Limb (tissue), 2 donors: Measurements from ENCODE around the gene CARD14.

Source experiments
- DNase-seq, 2 donors: peaks; one replicate each; pipeline ENCODE4 v3.0.0-alpha.2; 2016; ENCODE audit errors: extremely low spot score in 2 of 2

Gene CARD14

DNA sequence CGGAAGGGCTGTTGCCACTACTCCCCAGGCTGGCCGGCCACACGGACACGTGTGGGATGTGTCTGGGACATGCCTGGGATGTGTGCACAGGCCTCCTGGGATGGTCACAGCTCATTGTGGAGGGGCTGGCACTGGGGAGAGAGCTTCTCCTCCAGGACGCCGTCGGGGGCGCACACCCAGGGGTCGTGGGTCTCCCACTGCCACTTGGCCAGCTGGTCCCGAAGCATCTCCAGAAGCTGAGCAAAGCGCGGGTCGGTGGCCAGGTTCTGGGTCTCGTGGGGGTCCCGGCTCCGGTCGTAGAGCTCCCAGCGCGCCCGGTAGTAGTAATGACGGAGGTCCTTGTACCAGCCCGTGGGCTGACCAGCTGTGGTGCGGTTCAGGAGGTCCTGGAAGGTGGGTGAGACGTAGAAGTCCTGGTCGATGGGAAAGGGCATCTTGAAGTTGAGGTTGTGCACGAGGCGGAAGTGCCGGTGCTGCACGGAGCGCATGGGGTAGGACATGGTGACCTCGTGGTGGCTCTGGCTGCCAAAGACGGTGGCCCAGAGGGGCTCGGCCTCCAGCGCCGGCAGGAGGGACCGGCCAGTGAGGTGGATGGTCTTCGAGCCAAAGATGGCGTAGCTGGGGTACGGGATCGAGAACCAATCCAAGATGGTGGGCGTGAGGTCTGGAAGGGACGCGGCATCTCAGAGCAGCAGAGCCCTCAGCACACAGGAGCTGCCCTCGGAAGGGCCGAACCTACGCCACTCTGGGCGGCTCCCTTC, 40.7 kb downstream of the CARD14 start:
- no peak for DNase-seq

DNA sequence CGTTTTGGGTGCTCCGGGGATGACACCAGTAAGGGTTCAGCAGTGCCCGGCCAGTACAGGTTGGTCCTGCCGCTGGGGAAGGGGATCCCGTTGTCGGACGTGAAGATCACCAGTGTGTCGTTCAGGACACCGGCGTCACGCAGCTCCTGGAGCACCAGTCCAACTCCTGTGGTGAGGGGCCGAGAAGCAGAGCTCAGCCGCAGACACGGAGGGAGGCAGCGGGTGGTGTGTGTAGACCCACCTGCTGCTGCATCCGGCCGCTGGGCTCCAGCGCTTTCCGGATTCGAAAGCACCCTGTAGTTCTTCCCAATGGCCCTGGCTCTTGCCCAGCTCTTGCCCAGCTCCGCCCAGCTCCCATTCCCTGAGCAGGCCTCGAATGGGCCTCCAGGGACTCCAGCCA, 42.3 kb downstream of the CARD14 start:
- no peak for DNase-seq

DNA sequence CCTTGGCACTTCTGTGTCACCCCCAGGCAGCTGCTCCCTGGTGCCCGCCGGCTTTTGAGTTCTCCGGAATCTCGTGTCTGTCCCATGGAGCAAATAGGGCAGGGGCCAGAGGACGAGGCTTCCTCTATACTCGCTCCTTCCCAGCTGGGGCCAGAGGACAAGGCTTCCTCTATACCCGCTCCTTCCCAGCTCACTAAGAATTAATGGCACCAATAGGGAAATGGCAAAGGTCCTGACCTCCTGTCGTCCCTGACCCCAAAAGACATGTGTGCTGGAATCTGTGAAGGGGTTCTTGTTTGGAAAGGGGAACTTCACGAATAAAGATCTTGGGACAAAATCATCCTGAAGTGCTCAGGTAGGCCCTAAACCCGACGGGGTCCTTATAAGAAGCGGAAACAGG, 42.7 kb downstream of the CARD14 start:
- DNase-seq = no peak

DNA sequence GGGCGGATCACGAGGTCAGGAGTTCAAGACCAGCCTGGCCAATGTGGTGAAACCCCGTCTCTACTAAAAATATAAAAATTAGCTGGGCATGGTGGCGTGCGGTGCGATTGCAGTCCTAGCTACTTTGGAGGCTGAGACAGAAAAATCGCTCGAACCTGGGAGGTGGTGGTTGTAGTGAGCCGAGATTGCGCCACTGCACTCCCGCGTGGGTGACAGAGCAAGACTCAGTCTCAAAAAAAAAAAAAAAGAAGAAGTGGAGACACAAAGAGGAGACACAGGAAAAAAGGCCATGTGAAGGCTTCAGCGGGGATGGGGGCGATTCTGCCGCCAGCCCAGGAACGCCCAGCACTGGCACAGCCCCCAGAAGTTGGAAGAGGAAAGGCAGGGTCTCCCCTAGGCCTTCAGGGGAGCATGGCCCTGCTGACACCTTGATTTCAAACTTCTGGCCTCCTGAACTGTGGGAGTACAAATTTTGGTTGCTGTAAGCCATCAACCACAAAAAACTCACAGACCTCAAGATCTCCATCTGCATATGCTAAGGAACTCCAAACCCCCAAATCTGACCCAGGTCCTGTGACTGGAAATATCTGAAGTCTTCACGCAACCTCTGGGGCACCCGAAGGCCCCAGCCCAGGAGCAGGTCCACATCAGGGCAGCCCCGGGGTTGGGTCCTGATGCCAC, 43.3 kb downstream of the CARD14 start:
- no peak for DNase-seq

DNA sequence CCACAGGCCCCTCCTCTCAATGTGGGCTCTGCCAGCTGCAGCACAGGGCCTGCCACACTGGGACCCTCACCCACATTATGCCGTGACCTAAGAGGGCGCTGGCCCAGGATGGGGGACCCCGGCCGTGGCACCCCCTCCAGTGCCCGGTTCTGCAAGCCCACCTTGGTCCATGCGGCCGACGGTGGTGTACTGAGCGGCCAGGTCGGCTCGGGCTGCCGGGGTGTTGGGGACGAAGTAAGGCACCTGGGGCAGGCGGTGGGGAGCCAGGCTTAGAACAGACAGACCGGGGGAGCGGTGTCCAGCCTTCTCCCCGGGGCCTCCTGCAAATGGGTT, 43.8 kb downstream of the CARD14 start:
- no peak for DNase-seq

DNA sequence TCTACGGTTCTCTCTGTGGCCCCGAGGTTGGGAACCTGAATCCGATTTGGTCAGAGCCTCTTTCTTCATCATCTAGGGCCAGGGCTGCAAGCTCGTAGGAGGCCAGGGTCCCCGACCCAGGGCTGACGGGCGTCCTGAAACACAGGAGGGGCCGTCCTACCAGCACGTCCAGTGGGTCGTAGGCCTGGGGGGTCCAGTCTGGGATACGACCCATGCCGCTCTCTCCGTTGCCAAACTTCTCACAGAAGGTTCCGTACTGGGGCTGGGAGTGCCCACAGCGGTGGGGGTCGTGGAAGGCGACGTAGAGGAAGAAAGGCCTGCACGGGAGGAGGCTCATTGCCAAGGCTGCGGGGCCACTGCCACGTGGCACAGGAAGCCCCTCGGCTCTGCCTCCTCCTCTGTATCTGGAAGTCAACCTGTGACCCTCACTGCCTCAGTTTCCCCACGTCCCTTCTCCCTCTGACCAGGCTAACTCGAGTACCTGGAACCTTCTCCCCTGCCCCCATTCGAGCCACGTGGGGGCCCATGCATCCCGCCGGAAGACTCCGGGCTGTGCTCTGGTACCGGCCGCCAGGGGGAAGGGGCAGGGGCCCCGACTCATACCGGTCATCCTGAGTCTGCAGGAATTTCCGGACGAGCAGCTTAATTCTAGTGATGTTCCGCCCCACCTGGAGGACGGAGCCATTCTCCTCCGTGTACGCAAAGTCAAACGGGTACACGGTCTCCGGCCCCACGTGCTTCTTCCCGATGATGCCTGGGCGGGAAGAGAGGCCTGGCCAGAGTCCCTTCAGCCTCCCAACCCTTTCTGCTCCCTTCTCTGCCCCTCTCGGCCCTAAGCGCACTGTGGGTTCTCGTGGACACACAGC, 44.4 kb downstream of the CARD14 start:
- no peak for DNase-seq

DNA sequence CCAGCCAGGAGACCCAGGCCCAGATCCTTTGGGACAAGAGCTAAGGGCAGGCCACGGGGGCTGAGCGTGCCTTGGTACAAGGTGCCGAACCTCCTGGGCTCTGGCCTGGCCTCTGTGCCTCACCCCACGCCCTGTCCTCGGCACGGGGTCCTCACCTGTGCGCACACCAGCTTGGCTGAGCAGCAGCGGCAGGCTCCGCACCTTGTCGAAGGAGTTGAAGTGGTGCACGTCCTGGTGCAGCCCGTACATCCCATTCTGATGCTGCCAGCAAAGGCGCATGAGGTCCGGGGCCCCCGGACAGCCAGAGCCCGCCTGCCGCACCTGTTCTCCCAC, 45.0 kb downstream of the CARD14 start:
- DNase-seq = no peak

DNA sequence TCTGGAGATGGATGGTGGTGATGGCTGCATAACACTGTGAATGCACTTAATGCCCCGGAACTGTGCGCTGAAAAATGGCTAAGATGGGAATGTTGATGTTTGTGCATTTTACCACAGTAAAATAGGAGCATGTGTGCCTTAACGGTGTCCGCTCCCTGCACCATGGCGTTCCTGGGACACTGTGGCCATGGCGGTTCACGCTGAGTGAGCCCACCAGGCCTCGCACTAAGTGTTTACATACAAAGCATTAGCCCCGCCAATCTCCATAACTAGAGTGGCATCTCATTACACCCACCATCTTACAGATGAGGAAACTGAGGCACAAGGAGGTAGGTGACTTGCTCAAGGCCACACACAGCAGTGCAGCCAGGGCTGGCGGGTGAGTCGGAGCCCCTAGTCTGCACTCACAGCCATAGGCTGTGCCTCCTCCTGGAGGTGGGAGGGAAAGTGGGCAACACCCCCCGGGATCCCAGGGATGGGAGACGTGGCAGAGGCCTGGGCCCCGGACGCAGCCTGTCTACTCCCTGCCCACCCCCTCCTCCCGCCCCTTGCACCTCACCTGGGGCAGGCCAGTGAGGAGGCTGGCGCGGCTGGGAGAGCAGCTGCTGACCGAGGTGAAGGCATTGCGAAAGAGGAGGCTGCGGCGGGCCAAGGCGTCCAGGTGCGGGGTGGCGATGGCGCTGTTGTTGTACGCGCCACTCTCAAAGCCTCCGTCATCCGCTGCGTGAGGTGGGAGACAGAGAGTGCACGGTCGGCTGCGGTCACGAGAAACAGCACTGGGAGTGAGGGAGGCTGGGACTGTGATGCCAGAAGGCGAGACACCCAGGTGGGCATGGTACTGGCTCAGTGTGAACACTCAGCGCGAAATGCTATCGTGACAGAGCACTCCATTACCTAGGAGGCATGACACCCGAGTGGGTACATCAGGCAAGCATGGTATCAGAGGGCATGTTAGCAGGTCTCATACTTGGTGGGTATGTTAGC, 46.9 kb downstream of the CARD14 start:
- no peak for DNase-seq

DNA sequence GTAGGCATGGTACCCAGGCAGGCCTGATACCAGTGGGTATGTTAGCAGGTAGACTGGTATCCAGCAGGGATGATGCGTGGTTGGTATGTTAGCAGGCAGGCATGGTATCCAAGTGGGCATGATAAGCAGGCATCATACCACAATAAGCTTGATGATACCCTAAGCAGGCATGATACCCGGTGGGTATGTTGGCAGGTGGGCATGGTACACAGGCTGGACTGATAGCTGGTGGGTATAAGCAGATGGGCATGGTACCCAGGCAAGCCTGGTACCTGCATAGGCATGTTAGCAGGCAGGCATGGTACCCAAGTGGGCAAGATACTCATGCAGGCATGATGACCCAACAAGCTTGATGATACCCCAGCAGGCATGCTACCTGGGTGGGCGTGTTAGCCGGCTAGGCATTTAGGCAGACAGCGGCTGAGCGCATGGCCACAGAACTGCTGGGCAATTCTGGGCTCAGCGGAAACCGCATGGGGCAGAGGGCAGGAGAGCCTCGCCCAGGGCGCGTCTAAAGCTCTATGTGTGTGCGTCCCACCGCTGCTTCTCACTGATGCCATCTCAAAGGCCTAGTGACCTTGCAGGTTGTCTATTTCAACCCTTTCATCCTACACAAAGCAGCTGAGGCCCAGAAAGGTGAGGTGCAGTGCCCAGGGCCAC, 48.0 kb downstream of the CARD14 start:
- DNase-seq = no peak

DNA sequence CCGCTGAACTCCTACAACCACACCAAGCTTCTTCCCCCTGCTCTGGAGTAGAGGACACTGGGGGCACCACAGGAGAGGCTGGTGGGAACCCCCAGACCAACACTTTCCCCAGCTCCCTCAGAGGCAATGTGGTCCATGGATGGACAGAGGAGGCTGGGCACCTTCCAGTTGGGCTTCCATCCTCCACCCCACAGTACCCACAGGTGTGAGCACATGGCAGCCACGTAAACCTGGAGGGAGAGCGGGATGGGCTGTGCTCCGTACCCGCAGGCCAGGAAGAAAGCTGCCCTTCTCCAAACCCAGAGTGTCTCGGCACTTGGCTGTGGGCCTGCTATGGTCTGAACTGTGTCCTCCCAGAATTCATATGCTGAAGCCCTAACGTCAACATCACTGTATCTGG, 48.6 kb downstream of the CARD14 start:
- DNase-seq = no peak

DNA sequence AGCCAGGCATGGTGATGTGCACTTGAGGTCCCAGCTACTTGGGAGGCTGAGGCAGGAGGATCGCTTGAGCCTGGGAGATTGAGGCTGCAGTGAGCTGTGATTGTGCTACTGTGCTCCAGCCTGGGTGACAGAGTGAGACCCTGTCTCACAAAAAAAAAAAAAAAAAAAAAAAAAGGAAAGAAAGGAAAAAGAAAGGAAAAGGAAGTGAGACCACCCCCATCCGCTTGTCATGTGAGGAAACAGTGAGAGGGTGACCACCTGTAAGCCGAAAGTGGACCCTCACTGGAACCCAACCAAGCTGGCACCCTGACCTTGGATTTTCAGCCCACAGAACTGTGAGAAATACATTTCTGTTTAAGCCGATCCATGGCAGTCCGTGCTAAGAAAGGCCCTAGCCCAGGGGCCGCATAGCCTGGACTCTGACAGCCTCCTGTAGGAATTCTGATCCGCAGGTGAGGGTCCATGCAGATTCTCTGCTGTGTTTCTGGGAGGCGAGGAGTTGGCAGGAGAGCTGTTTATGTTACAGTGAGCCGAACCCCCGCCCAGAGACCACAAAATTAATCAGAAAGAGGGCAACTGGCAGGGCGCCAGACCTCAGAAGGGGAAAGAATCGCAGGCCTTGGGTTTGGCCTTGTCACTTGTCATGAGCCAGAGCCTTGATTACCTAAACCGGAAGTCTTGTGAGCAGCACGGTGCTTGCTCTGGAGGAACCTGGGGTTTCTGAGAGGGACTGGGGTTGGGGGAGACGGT, 49.4 kb downstream of the CARD14 start:
- peak; percentile 9 to 66 for DNase-seq

DNA sequence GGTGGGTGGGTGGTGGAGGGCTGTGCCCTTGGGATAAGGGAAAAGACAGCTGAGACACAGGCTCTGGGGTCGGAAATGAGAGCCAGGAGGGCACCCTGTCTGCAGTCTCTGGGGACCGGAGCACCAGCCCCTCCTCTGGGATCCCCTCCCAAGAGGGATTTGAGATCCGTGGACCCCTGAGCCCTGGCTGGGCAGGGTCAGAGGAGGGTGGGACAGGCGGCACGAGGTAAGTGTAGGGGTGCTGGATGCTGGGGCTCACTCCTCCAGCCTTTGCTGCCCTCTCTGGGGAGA, 49.9 kb downstream of the CARD14 start:
- DNase-seq = no peak

DNA sequence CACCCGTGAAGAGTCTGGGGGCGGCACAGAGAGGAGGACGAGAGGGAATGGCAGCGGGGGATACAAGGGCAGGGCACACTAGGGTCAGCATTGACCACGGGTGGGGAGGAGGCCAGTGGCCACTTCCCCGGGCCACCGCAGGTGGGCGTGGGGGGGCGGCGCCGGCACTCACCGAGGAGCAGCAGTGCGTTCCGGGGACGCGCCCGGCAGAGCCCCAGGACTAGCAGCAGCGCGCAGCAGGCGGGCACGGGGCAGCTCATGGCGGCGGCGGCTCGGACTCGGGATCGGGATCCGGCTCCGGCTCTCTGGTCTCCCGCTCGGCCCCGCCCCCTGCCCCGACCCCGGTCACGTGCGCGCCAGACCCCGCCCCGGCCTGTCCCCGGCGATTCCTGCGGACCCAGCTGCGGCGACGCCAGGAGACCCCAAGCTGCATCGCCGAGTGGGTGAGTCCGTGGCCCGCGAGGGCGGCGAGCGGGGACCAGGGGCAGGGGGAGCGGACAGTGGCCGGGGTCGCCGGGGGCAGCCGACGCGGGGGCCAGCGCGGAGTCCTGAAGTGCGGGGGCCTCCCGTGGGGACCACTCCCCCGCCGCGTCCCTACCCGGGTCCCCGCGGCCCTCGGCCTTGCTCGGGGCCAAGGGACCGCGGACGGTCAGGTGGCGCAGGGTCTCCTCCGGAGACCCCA, 50.4 kb downstream of the CARD14 start, which contains the start of the genes SGSH and SLC26A11:
Gene SGSH, minus strand, starts transcription at position 280 of the 682 bp plus-strand sequence. Its CDS starts 20 bp downstream, at position 260.
Gene SLC26A11, plus strand, starts transcription at position 374 of the 682 bp plus-strand sequence. CDS start 1,134 bp downstream, outside the sequence.
- peak; percentile 68 to 88 for DNase-seq

DNA sequence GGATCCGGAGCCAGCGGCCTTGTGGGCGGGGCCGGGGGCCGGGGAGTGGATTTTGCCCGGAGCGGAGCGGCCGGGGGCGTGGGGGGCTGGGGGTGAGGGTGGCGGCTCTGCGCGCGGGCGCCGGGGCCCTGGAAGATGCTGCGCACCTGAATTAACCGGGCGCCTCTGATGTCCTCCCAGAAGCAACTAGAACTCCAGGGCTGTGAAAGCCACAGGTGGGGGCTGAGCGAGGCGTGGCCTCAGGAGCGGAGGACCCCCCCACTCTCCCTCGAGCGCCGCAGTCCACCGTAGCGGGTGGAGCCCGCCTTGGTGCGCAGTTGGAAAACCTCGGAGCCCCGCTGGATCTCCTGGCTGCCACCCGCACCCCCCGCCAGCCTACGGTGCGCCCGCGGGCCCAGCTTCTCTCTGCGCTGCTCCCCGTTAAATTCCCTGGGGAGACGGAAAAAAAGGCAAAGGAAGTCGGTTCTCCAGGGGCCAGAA, 50.9 kb downstream of the CARD14 start:
- DNase-seq = peak; percentile 2 to 67

DNA sequence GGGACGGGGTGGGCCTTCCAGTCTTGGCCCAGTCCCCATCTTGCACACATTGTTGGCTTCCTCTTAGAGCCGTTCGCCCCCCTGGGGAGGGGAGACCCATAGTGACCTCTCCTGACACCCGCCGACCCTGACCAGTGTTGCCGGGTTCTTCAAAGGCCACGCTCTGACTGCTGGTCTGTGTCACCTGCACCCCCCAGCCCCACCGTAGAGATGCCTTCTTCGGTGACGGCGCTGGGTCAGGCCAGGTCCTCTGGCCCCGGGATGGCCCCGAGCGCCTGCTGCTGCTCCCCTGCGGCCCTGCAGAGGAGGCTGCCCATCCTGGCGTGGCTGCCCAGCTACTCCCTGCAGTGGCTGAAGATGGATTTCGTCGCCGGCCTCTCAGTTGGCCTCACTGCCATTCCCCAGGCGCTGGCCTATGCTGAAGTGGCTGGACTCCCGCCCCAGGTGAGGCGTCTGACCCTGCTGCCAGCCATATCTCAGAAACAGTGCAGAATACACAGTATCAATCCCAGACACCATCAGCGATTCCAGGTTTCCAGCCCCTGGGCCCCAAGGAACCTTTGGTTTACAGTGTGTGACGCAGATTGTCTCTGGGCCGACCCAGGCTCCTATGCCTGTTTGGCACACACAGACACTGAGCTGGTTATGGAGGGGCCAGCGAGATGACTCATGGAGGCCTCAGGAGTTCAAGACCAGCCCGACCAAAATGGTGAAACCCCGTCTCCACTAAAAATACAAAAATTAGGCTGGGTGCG, 51.7 kb downstream of the CARD14 start:
- DNase-seq = no peak

DNA sequence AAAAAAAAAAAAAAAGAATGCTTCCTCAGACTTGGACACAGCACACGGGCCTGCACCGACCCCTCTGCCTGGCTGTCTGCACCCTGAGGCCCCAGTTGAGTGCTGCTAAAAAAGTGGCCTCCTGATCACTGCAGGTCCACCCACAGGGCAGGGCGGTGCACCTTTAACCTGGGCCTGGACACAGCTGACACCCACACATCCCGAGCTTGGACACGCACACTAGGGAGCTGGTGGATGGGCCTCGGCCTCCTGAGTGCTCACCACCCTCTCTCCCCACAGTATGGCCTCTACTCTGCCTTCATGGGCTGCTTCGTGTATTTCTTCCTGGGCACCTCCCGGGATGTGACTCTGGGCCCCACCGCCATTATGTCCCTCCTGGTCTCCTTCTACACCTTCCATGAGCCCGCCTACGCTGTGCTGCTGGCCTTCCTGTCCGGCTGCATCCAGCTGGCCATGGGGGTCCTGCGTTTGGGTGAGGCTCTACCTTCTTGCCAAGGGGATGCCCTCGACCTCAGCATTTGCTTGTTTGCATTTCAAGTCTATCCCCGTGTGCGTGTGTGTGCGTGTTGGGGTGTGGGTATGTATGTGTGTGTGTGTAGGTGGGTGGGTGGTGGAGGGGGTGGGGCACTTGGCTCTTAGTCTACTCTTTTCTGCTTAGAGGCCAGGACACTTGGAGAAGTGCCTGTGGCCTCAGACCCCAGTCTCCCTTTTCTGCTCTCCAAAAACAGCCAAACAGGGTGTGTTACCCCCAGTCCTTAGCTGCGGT, 52.7 kb downstream of the CARD14 start:
- DNase-seq = no peak

DNA sequence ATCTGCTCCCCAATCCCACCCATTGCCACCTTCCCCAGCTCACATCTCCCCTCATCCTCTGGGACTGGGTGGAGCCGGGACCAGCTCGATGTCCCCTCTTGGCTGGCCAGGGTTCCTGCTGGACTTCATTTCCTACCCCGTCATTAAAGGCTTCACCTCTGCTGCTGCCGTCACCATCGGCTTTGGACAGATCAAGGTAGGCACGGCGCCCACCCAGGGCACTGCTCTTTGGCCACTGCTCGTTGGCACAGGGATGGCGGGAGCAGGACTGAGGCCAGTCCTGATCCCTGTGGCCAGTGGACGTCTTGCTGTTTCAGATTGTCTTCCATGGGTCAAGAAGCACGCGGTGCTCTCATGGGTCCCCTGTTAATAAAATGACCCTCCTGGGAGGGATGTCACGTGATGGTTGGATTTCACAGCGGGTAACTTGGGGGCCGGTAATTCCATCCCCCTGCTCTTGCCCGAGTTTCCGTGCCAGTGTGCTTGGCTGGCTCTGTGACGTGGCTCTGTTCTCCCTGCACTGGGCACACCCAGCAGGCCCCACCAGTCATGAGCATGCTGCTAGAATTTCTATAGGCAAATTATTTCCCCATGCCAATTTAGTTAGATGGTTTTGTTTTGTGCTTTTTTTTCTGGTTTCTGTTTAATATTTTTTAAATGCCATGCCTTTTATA, 53.4 kb downstream of the CARD14 start:
- DNase-seq = no peak
